ENCODE measurements around the gene IFI44L. TPM values are rescaled to one million over a fixed set of nuclear protein-coding genes. Genes with fewer than 3 reads are reported as not detected.

The IFI44L gene
- total RNA-seq, 1 donor from 2014 or later = 22.1 TPM

GRCh38 chr1:78658901-78659300, 38.7 kb downstream of the IFI44L start:
- Mint-ChIP-seq H3K4me3 (ENCODE audit: unreplicated experiment) (no peak overlapping the region), H3K4me1 (ENCODE audit: unreplicated experiment) (no peaks in the 10 kb centered on the region), H3K27me3 (ENCODE audit: unreplicated experiment) (no peaks in the 10 kb centered on the region), H3K9me3 (ENCODE audit: unreplicated experiment) (no peaks in the 10 kb centered on the region), H3K36me3 (ENCODE audit: unreplicated experiment) (peaks cover 54% of the 10 kb centered on the region), H3K27ac (ENCODE audit: unreplicated experiment) (no peak overlapping the region)
- no peak for TF ChIP-seq CTCF (IDR thresholded peaks at IDR 0.05)
- DNase-seq (ENCODE audit: extremely low spot score, unreplicated experiment) = no peak

- Mint-ChIP-seq H3K36me3 (ENCODE audit: unreplicated experiment) (peaks cover 36% of the 10 kb centered on the region), H3K4me3 (ENCODE audit: unreplicated experiment) (no peak overlapping the region)
Observed at GRCh38 chr1:78663923-78664322, 43.7 kb downstream of the IFI44L start.

GRCh38 chr1:78664763-78665162, 44.5 kb downstream of the IFI44L start:
- DNase-seq (ENCODE audit: extremely low spot score, unreplicated experiment) = no peak
- no peaks in the 10 kb centered on the region for H3K4me1 Mint-ChIP-seq (ENCODE audit: unreplicated experiment)
- H3K4me3 Mint-ChIP-seq (ENCODE audit: unreplicated experiment) = no peak overlapping the region
- no peaks in the 10 kb centered on the region for H3K27me3 Mint-ChIP-seq (ENCODE audit: unreplicated experiment)
- H3K9me3 Mint-ChIP-seq (ENCODE audit: unreplicated experiment) = no peaks in the 10 kb centered on the region
- no peak for TF ChIP-seq CTCF (IDR thresholded peaks at IDR 0.05)
- H3K27ac Mint-ChIP-seq (ENCODE audit: unreplicated experiment) = no peak overlapping the region
- H3K36me3 Mint-ChIP-seq (ENCODE audit: unreplicated experiment) = peaks cover 28% of the 10 kb centered on the region

More at GRCh38 chr1:78663923-78664322, 43.7 kb downstream of the IFI44L start:
- no peak for TF ChIP-seq CTCF (IDR thresholded peaks at IDR 0.05)
- Mint-ChIP-seq H3K4me1 (ENCODE audit: unreplicated experiment) (no peaks in the 10 kb centered on the region), H3K27ac (ENCODE audit: unreplicated experiment) (no peak overlapping the region), H3K27me3 (ENCODE audit: unreplicated experiment) (no peaks in the 10 kb centered on the region), H3K9me3 (ENCODE audit: unreplicated experiment) (no peaks in the 10 kb centered on the region)
- DNase-seq (ENCODE audit: extremely low spot score, unreplicated experiment) = no peak

GRCh38 chr1:78665809-78666208, 45.6 kb downstream of the IFI44L start:
- H3K4me1 Mint-ChIP-seq (ENCODE audit: unreplicated experiment) = no peaks in the 10 kb centered on the region
- H3K4me3 Mint-ChIP-seq (ENCODE audit: unreplicated experiment) = no peak overlapping the region
- TF ChIP-seq CTCF (IDR thresholded peaks at IDR 0.05) = no peak
- no peak for DNase-seq (ENCODE audit: extremely low spot score, unreplicated experiment)
- H3K36me3 Mint-ChIP-seq (ENCODE audit: unreplicated experiment) = peaks cover 22% of the 10 kb centered on the region
- no peak overlapping the region for H3K27ac Mint-ChIP-seq (ENCODE audit: unreplicated experiment)
- peaks cover 2% of the 10 kb centered on the region for H3K9me3 Mint-ChIP-seq (ENCODE audit: unreplicated experiment)
- no peaks in the 10 kb centered on the region for H3K27me3 Mint-ChIP-seq (ENCODE audit: unreplicated experiment)

- H3K4me1 Mint-ChIP-seq (ENCODE audit: unreplicated experiment) = no peaks in the 10 kb centered on the region
- TF ChIP-seq CTCF (IDR thresholded peaks at IDR 0.05) = no peak
- DNase-seq (ENCODE audit: extremely low spot score, unreplicated experiment) = no peak
- no peaks in the 10 kb centered on the region for H3K27me3 Mint-ChIP-seq (ENCODE audit: unreplicated experiment)
- peaks cover 10% of the 10 kb centered on the region for H3K36me3 Mint-ChIP-seq (ENCODE audit: unreplicated experiment)
- H3K4me3 Mint-ChIP-seq (ENCODE audit: unreplicated experiment) = no peak overlapping the region
- peaks cover 4% of the 10 kb centered on the region for H3K9me3 Mint-ChIP-seq (ENCODE audit: unreplicated experiment)
- no peak overlapping the region for H3K27ac Mint-ChIP-seq (ENCODE audit: unreplicated experiment)
Observed at GRCh38 chr1:78667939-78668338, 47.7 kb downstream of the IFI44L start.

Measured in osteocyte (in vitro differentiated cells).